GM23338 (cell line): ENCODE measurements around the gene FGF23. TPM values are rescaled to one million over a fixed set of nuclear protein-coding genes. Genes with fewer than 3 reads are reported as not detected.

ENCODE experiments used
- ATAC-seq: fragments of 200-7000 bp; cut with Tn5 transposase; 3 replicates; pipeline ENCODE4 v1.9.1; 2020
- DNase-seq: peaks from one replicate; pipeline ENCODE4 v3.0.0-alpha.2; 2015; ENCODE audit warnings: low spot score
- H2AFZ ChIP-seq: fragments of 200-600 bp; sonication (generic); 2 replicates; pipeline ENCODE4 v1.8.0; 2016; ENCODE audit warnings: antibody characterized with exemption, mild to moderate bottlenecking, moderate library complexity
- H3F3A ChIP-seq: fragments of 200-600 bp; sonication (generic); replicated peaks from 2 replicates; pipeline ENCODE4 v1.8.0; 2017; ENCODE audit warnings: antibody characterized with exemption, mixed run types, low read depth
- H3K27ac ChIP-seq: fragments of 200-600 bp; sonication (generic); 2 replicates; pipeline ENCODE4 v1.6.1; 2016; ENCODE audit warnings: low read depth
- H3K27me3 ChIP-seq: fragments of 200-600 bp; sonication (generic); 2 replicates; pipeline ENCODE4 v1.8.0; 2016; ENCODE audit warnings: mild to moderate bottlenecking, mixed run types, moderate library complexity; ENCODE audit not compliant: insufficient read depth
- H3K36me3 ChIP-seq: fragments of 200-600 bp; sonication (generic); 2 replicates; pipeline ENCODE4 v1.8.0; 2016; ENCODE audit warnings: mild to moderate bottlenecking; ENCODE audit not compliant: insufficient read depth
- H3K4me1 ChIP-seq: fragments of 200-600 bp; sonication (generic); 2 replicates; pipeline ENCODE4 v1.8.0; 2016; ENCODE audit warnings: mild to moderate bottlenecking, moderate library complexity; ENCODE audit not compliant: insufficient read depth
- H3K4me2 ChIP-seq: fragments of 200-600 bp; sonication (generic); 2 replicates; pipeline ENCODE4 v1.7.1; 2017; ENCODE audit warnings: mixed run types
- H3K4me3 ChIP-seq: fragments of 200-600 bp; sonication (generic); 2 replicates; pipeline ENCODE4 v1.6.1; 2016; ENCODE audit warnings: mixed run types
- H3K79me2 ChIP-seq: fragments of 200-600 bp; sonication (generic); replicated peaks from 2 replicates; pipeline ENCODE4 v1.8.0; 2017; ENCODE audit warnings: mild to moderate bottlenecking; ENCODE audit not compliant: insufficient read depth
- H3K9me2 ChIP-seq: fragments of 200-600 bp; sonication (generic); 2 replicates; pipeline ENCODE4 v1.8.0; 2017; ENCODE audit not compliant: insufficient read depth
- H4K20me1 ChIP-seq: fragments of 200-600 bp; sonication (generic); replicated peaks from 2 replicates; pipeline ENCODE4 v1.8.0; 2017; ENCODE audit warnings: mild to moderate bottlenecking; ENCODE audit not compliant: insufficient read depth
- H3K27ac Mint-ChIP-seq: 2 replicates; pipeline ENCODE4 v1.8.0; 2020; ENCODE audit warnings: inconsistent platforms, mild to moderate bottlenecking, moderate library complexity, mixed read lengths
- H3K27me3 Mint-ChIP-seq: 3 replicates; pipeline ENCODE4 v1.8.0; 2022; ENCODE audit warnings: low read depth, mild to moderate bottlenecking, moderate library complexity, mixed read lengths, inconsistent platforms; ENCODE audit not compliant: insufficient read depth, poor library complexity
- H3K36me3 Mint-ChIP-seq: 3 replicates; pipeline ENCODE4 v1.8.0; 2021; ENCODE audit warnings: low read depth, mild to moderate bottlenecking, inconsistent platforms, moderate library complexity, mixed read lengths
- H3K4me1 Mint-ChIP-seq: 3 replicates; pipeline ENCODE4 v1.8.0; 2020; ENCODE audit warnings: mild to moderate bottlenecking, inconsistent platforms, mixed read lengths
- H3K4me3 Mint-ChIP-seq: 3 replicates; pipeline ENCODE4 v1.8.0; 2021; ENCODE audit warnings: moderate library complexity, mild to moderate bottlenecking, inconsistent platforms, mixed read lengths
- H3K9me3 Mint-ChIP-seq: 3 replicates; pipeline ENCODE4 v1.8.0; 2020; ENCODE audit warnings: moderate library complexity, mild to moderate bottlenecking, inconsistent platforms, mixed read lengths
- CREB1 ChIP-seq: fragments of 250-450 bp; sonication (Bioruptor Pico); IDR thresholded peaks from 2 replicates; pipeline ENCODE4 v1.5.0; 2020; ENCODE audit warnings: low read depth, mild to moderate bottlenecking, moderate library complexity
- EZH2 ChIP-seq: fragments of 200-600 bp; sonication (generic); IDR thresholded peaks from one replicate; pipeline ENCODE4 v1.8.0; 2017; ENCODE audit warnings: antibody characterized with exemption, mild to moderate bottlenecking, low read depth; ENCODE audit not compliant: unreplicated experiment
- EZH2phosphoT487 ChIP-seq: fragments of 200-600 bp; sonication (generic); IDR thresholded peaks from one replicate; pipeline ENCODE4 v1.8.1; 2018; ENCODE audit warnings: antibody characterized with exemption; ENCODE audit not compliant: unreplicated experiment
- JUNB ChIP-seq: IDR thresholded peaks from one replicate; pipeline ENCODE4 v1.6.1; 2016; ENCODE audit warnings: antibody characterized with exemption; ENCODE audit not compliant: unreplicated experiment
- NANOG ChIP-seq: IDR thresholded peaks from 2 replicates; pipeline ENCODE4 v1.6.1; 2016; ENCODE audit warnings: antibody characterized with exemption, borderline replicate concordance
- POLR2AphosphoS5 ChIP-seq: IDR thresholded peaks from 2 replicates; pipeline ENCODE4 v1.6.1; 2016; ENCODE audit warnings: antibody characterized with exemption, low read depth
- STAT1 ChIP-seq: IDR thresholded peaks from one replicate; pipeline ENCODE4 v1.6.1; 2016; ENCODE audit warnings: antibody characterized with exemption; ENCODE audit not compliant: unreplicated experiment
- ZNF114 ChIP-seq: fragments of 250-450 bp; sonication (Bioruptor Pico); IDR thresholded peaks from 2 replicates; pipeline ENCODE4 v1.5.0; 2020; ENCODE audit warnings: mild to moderate bottlenecking, moderate library complexity
- ZNF331 ChIP-seq: fragments of 250-450 bp; sonication (Bioruptor Pico); IDR thresholded peaks from 2 replicates; pipeline ENCODE4 v1.5.0; 2020; ENCODE audit warnings: low read depth, mild to moderate bottlenecking, moderate library complexity
- ZNF462 ChIP-seq: fragments of 250-450 bp; sonication (Bioruptor Pico); IDR thresholded peaks from 2 replicates; pipeline ENCODE4 v1.5.0; 2020; ENCODE audit warnings: mild to moderate bottlenecking, moderate library complexity
- polyA plus RNA-seq: library from polyadenylated mRNA; unstranded; fragments of >200 nt; fragmentation: Nextera tagmentation; extraction: Ambion mirVana; gene quantifications from 2 replicates; pipeline ENCODE4 v1.2.1, GENCODE V29; 2016
- total RNA-seq: library from RNA; depleted of rRNA; stranded (reverse); fragments of >200 nt; shearing (Covaris generic); gene quantifications from 2 replicates; pipeline ENCODE4 v1.2.3, GENCODE V29; 2014
- TF ChIP-seq, protein P1 (sequence below): IDR thresholded peaks from one replicate; pipeline ENCODE4 v1.6.1; 2018; ENCODE audit warnings: antibody characterized with exemption; ENCODE audit not compliant: unreplicated experiment
- TF ChIP-seq, protein P2 (sequence below): IDR thresholded peaks from 2 replicates; pipeline ENCODE4 v1.6.1; 2016; ENCODE audit warnings: antibody characterized with exemption
- TF ChIP-seq, protein P3 (sequence below), 2 experiments: fragments of 200-600 bp in 1 of 2; sonication (generic) in 1 of 2; conservative IDR thresholded peaks; 2 replicates each; pipeline versions ENCODE4 v1.5.1 to v1.6.1; 2016 to 2017; ENCODE audit warnings: antibody characterized with exemption in 2 of 2, low read depth in 2 of 2, mild to moderate bottlenecking in 2 of 2, moderate library complexity in 1 of 2

FGF23 gene
- total and polyA plus RNA-seq, 2 experiments from 2014 or later: 0.44 to 0.56 TPM

DNA sequence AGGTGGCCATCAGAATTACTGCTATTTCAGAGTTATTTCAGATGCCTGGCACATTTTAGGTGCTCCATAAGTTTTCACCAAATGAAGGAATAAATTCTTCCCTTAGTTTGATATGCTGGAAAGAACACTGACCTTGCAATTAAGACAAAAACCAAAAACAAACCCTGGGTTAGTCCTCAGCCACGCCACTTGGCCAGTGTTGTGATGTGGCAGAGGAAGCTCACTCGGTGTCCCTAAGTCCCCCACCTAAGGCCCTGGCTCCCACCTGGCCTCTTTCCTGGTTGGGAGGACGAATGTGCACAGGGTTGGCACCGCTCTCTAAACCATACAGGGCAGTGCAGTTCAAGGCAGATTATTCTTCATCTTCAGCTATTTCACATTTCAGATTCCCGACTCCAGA is 13.7 kb upstream of the FGF23 start:
- no peak overlapping the region for H2AFZ ChIP-seq
- no peaks in the 10 kb centered on the region for H3F3A ChIP-seq
- TF ChIP-seq, protein P1, sequence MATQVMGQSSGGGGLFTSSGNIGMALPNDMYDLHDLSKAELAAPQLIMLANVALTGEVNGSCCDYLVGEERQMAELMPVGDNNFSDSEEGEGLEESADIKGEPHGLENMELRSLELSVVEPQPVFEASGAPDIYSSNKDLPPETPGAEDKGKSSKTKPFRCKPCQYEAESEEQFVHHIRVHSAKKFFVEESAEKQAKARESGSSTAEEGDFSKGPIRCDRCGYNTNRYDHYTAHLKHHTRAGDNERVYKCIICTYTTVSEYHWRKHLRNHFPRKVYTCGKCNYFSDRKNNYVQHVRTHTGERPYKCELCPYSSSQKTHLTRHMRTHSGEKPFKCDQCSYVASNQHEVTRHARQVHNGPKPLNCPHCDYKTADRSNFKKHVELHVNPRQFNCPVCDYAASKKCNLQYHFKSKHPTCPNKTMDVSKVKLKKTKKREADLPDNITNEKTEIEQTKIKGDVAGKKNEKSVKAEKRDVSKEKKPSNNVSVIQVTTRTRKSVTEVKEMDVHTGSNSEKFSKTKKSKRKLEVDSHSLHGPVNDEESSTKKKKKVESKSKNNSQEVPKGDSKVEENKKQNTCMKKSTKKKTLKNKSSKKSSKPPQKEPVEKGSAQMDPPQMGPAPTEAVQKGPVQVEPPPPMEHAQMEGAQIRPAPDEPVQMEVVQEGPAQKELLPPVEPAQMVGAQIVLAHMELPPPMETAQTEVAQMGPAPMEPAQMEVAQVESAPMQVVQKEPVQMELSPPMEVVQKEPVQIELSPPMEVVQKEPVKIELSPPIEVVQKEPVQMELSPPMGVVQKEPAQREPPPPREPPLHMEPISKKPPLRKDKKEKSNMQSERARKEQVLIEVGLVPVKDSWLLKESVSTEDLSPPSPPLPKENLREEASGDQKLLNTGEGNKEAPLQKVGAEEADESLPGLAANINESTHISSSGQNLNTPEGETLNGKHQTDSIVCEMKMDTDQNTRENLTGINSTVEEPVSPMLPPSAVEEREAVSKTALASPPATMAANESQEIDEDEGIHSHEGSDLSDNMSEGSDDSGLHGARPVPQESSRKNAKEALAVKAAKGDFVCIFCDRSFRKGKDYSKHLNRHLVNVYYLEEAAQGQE: no peak
- no peak for TF ChIP-seq ZNF331 (CRISPR knock-in tag)
- TF ChIP-seq, protein P2, sequence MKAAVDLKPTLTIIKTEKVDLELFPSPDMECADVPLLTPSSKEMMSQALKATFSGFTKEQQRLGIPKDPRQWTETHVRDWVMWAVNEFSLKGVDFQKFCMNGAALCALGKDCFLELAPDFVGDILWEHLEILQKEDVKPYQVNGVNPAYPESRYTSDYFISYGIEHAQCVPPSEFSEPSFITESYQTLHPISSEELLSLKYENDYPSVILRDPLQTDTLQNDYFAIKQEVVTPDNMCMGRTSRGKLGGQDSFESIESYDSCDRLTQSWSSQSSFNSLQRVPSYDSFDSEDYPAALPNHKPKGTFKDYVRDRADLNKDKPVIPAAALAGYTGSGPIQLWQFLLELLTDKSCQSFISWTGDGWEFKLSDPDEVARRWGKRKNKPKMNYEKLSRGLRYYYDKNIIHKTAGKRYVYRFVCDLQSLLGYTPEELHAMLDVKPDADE: no peak
- no peak for TF ChIP-seq ZNF114 (CRISPR knock-in tag)
- TF ChIP-seq CREB1: no peak
- no peak for TF ChIP-seq ZNF462 (CRISPR knock-in tag)
- no peak for TF ChIP-seq JUNB
- TF ChIP-seq NANOG: no peak
- TF ChIP-seq EZH2: no peak
- TF ChIP-seq EZH2phosphoT487: no peak
- TF ChIP-seq, protein P3, sequence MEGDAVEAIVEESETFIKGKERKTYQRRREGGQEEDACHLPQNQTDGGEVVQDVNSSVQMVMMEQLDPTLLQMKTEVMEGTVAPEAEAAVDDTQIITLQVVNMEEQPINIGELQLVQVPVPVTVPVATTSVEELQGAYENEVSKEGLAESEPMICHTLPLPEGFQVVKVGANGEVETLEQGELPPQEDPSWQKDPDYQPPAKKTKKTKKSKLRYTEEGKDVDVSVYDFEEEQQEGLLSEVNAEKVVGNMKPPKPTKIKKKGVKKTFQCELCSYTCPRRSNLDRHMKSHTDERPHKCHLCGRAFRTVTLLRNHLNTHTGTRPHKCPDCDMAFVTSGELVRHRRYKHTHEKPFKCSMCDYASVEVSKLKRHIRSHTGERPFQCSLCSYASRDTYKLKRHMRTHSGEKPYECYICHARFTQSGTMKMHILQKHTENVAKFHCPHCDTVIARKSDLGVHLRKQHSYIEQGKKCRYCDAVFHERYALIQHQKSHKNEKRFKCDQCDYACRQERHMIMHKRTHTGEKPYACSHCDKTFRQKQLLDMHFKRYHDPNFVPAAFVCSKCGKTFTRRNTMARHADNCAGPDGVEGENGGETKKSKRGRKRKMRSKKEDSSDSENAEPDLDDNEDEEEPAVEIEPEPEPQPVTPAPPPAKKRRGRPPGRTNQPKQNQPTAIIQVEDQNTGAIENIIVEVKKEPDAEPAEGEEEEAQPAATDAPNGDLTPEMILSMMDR (conservative IDR thresholded peaks at IDR 0.05; ENCODE audit: low read depth in 2 of 2): no peak
- TF ChIP-seq POLR2AphosphoS5: no peak
- TF ChIP-seq STAT1: no peak
- H3K4me1 ChIP-seq: no peaks in the 10 kb centered on the region
- peaks cover 5% of the 10 kb centered on the region for H3K27me3 Mint-ChIP-seq
- ATAC-seq (no peak), DNase-seq (no peak)
- no peak overlapping the region for H3K4me3 Mint-ChIP-seq
- H3K79me2 ChIP-seq: no peaks in the 10 kb centered on the region
- H3K4me2 ChIP-seq: no peak overlapping the region
- no peak overlapping the region for H3K27ac Mint-ChIP-seq
- no peaks in the 10 kb centered on the region for H4K20me1 ChIP-seq
- H3K9me2 ChIP-seq: peaks cover 12% of the 10 kb centered on the region; the same call in 1 of the 2 replicates
- H3K36me3 ChIP-seq: no peaks in the 10 kb centered on the region
- H3K4me3 ChIP-seq: no peak overlapping the region
- H3K9me3 Mint-ChIP-seq: no peaks in the 10 kb centered on the region; the same call in 2 of the 3 replicates
- H3K36me3 Mint-ChIP-seq: no peaks in the 10 kb centered on the region
- H3K27me3 ChIP-seq: no peaks in the 10 kb centered on the region
- no peaks in the 10 kb centered on the region; the same call in 2 of the 3 replicates for H3K4me1 Mint-ChIP-seq
- H3K27ac ChIP-seq: no peak overlapping the region
